Mesenchymal stem cell (in vitro differentiated cells and primary cell): ENCODE data around the gene MICA.
A peak's percentile ranks its signal among the peaks of the same experiment; 100 is the strongest.

Experiments used
- DNase-seq: peaks from one replicate; pipeline ENCODE4 v3.0.0-alpha.2; 2013
- H2AFZ ChIP-seq: one replicate; pipeline ENCODE4 v1.6.1; 2013; ENCODE audit warnings: low read depth, mild to moderate bottlenecking, control low read depth, inconsistent platforms, low read length, moderate library complexity
- H2AK5ac ChIP-seq: 2 replicates; pipeline ENCODE4 v1.6.1; 2013; ENCODE audit warnings: low read length, moderate library complexity, mild to moderate bottlenecking, inconsistent platforms; ENCODE audit not compliant: severe bottlenecking
- H2BK120ac ChIP-seq: one replicate; pipeline ENCODE4 v1.6.1; 2013; ENCODE audit warnings: low read depth, mild to moderate bottlenecking, inconsistent platforms, low read length, moderate library complexity
- H2BK12ac ChIP-seq, 2 experiments: one replicate each; pipeline ENCODE4 v1.6.1; 2013; ENCODE audit warnings: inconsistent platforms in 2 of 2, low read length in 2 of 2, mild to moderate bottlenecking in 2 of 2, moderate library complexity in 2 of 2, control low read depth in 1 of 2
- H2BK15ac ChIP-seq: one replicate; pipeline ENCODE4 v1.6.1; 2013; ENCODE audit warnings: mild to moderate bottlenecking, low read depth, inconsistent platforms; ENCODE audit not compliant: poor library complexity, severe bottlenecking
- H2BK5ac ChIP-seq: 2 replicates; pipeline ENCODE4 v1.6.1; 2013; ENCODE audit warnings: low read depth, mild to moderate bottlenecking, low read length, control low read depth, inconsistent platforms; ENCODE audit not compliant: poor library complexity, severe bottlenecking
- H3K14ac ChIP-seq, 2 experiments: one replicate each; pipeline ENCODE4 v1.6.1; 2013; ENCODE audit warnings: inconsistent platforms in 2 of 2, low read length in 2 of 2, control low read depth in 1 of 2, mild to moderate bottlenecking in 1 of 2, moderate library complexity in 1 of 2
- H3K18ac ChIP-seq, 2 experiments: one replicate each; pipeline ENCODE4 v1.6.1; 2013; ENCODE audit warnings: inconsistent platforms in 2 of 2, low read length in 2 of 2, control low read depth in 1 of 2, low read depth in 1 of 2, mild to moderate bottlenecking in 1 of 2
- H3K23ac ChIP-seq, 2 experiments: one replicate each; pipeline ENCODE4 v1.6.1; 2013; ENCODE audit warnings: inconsistent platforms in 2 of 2, low read length in 2 of 2, mild to moderate bottlenecking in 2 of 2, moderate library complexity in 2 of 2, control low read depth in 1 of 2
- H3K27ac ChIP-seq: 2 replicates; pipeline ENCODE4 v1.5.1; 2013; ENCODE audit warnings: mild to moderate bottlenecking, moderate library complexity, low read length, control low read depth, inconsistent platforms; ENCODE audit not compliant: poor library complexity, severe bottlenecking
- H3K27me3 ChIP-seq, 2 experiments: 2 replicates each; pipeline versions ENCODE4 v1.6.1 to v1.7.0; 2013; ENCODE audit warnings: low read length in 2 of 2, mild to moderate bottlenecking in 2 of 2, moderate library complexity in 2 of 2, control low read depth in 1 of 2, inconsistent platforms in 1 of 2; ENCODE audit not compliant: control insufficient read depth in 1 of 2, insufficient read depth in 1 of 2
- H3K36me3 ChIP-seq, 2 experiments: 2 replicates each; pipeline versions ENCODE4 v1.6.1 to v1.7.0; 2013; ENCODE audit warnings: low read length in 2 of 2, control low read depth in 1 of 2, inconsistent platforms in 1 of 2, low read depth in 1 of 2, mild to moderate bottlenecking in 1 of 2; ENCODE audit not compliant: insufficient read depth in 2 of 2, control insufficient read depth in 1 of 2
- H3K4ac ChIP-seq, 2 experiments: one replicate each; pipeline ENCODE4 v1.6.1; 2013; ENCODE audit warnings: inconsistent platforms in 2 of 2, low read length in 2 of 2, mild to moderate bottlenecking in 2 of 2, moderate library complexity in 2 of 2, control low read depth in 1 of 2, low read depth in 1 of 2
- H3K4me1 ChIP-seq: 2 replicates; pipeline ENCODE4 v1.6.1; 2013; ENCODE audit warnings: low read depth, low read length, control low read depth; ENCODE audit not compliant: control insufficient read depth, insufficient read depth
- H3K4me2 ChIP-seq: 2 replicates; pipeline ENCODE4 v1.6.1; 2013; ENCODE audit warnings: low read length, mild to moderate bottlenecking, inconsistent platforms; ENCODE audit not compliant: poor library complexity, severe bottlenecking
- H3K4me3 ChIP-seq, 2 experiments: 2 replicates each; pipeline versions ENCODE4 v1.5.1 to v1.7.0; 2013; ENCODE audit warnings: low read length in 2 of 2, mild to moderate bottlenecking in 2 of 2, control low read depth in 1 of 2, low read depth in 1 of 2; ENCODE audit not compliant: insufficient read depth in 1 of 2
- H3K79me1 ChIP-seq: replicated peaks from 2 replicates; pipeline ENCODE4 v1.6.1; 2013; ENCODE audit warnings: mild to moderate bottlenecking, control low read depth, low read length, inconsistent platforms; ENCODE audit not compliant: poor library complexity, severe bottlenecking
- H3K9ac ChIP-seq: 2 replicates; pipeline ENCODE4 v1.7.0; 2013; ENCODE audit warnings: mild to moderate bottlenecking, low read length, moderate library complexity
- H3K9me3 ChIP-seq: 2 replicates; pipeline ENCODE4 v1.7.0; 2013; ENCODE audit warnings: mild to moderate bottlenecking, low read length; ENCODE audit not compliant: control insufficient read depth
- H4K8ac ChIP-seq: one replicate; pipeline ENCODE4 v1.6.1; 2013; ENCODE audit warnings: inconsistent platforms, mild to moderate bottlenecking, low read length, moderate library complexity
- H4K91ac ChIP-seq: one replicate; pipeline ENCODE4 v1.6.1; 2013; ENCODE audit warnings: mild to moderate bottlenecking, low read length, inconsistent platforms
- WGBS: methylation state at CpG from one replicate; pipeline ENCODE4 v1.1.7; 2013; ENCODE audit warnings: mixed read lengths; 5-methylcytosine and 5-hydroxymethylcytosine counted together

MICA gene

DNA sequence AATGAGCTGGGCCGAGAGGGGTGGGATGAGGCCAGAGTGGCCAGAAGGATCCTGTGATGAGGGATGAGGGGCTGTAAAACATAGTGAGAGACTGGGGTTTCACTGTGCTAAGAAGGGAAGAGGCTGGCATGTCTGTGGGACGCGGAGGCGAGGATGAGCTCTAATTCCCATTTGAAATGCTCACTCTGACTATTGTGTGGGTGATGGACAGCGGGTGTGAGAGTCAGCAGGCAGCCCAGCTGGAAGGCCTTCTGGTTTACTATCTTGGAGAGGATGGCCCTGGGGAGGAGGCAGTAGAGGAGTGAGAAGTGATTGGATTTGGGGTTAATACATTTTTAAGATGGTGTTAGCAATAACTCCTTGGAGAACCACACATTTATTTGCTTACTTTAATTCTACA, 9.5 kb upstream of the MICA start:
- no peak overlapping the region for H4K91ac ChIP-seq
- H2BK5ac ChIP-seq, result no peak overlapping the region
- peaks cover 5% of the 10 kb centered on the region for H3K4me1 ChIP-seq
- H3K27ac ChIP-seq, result no peak overlapping the region
- H3K14ac ChIP-seq, result no peak overlapping the region
- H3K23ac ChIP-seq, result no peak overlapping the region
- H3K9me3 ChIP-seq, result no peaks in the 10 kb centered on the region
- H3K4me2 ChIP-seq, result no peak overlapping the region
- no peak overlapping the region for H2AFZ ChIP-seq
- DNase-seq, result no peak
- no peak overlapping the region for H4K8ac ChIP-seq
- WGBS, result 76% methylated on average over 5 of the region's 5 CpGs
- no peak overlapping the region for H2BK12ac ChIP-seq
- H3K36me3 ChIP-seq, result peaks cover 0 to 5% of the 10 kb centered on the region in 2 experiments
- no peak overlapping the region for H2BK15ac ChIP-seq
- no peak overlapping the region for H2BK120ac ChIP-seq
- no peak overlapping the region for H3K9ac ChIP-seq
- no peaks in the 10 kb centered on the region for H3K27me3 ChIP-seq
- peaks cover 16% of the 10 kb centered on the region for H3K79me1 ChIP-seq
- no peak overlapping the region for H3K18ac ChIP-seq
- no peak overlapping the region for H3K4me3 ChIP-seq
- H3K4ac ChIP-seq, result no peak overlapping the region
- no peak overlapping the region for H2AK5ac ChIP-seq

DNA sequence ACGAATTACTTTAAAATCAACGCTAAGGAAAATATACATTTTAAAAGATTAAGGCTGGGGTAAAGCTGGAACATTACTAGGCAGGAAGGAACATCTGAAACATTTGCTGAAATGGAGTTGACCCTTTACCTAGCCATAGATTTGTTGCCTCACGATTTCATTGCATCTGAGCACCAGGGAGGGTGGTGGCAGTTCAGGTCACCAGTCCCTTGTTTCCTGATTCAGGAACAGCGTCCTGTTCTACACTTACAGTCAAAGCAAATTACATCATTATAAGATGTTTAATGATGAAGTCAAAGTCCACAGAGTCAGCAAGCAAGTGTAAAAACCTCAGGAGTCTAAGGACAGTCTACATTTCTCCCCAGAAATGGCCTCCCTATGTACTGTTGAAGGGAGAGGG, 9.0 kb upstream of the MICA start:
- Histone ChIP-seq H3K27me3 (no peaks in the 10 kb centered on the region), H4K91ac (no peak overlapping the region), H3K79me1 (peaks cover 16% of the 10 kb centered on the region), H2BK12ac (no peak overlapping the region), H2AK5ac (no peak overlapping the region), H2BK5ac (no peak overlapping the region), H3K14ac (no peak overlapping the region), H3K18ac (no peak overlapping the region), H3K4me1 (peaks cover 5% of the 10 kb centered on the region), H2BK15ac (no peak overlapping the region), H3K9me3 (no peaks in the 10 kb centered on the region), H3K4ac (no peak overlapping the region), H3K4me3 (no peak overlapping the region), H3K36me3 (peaks cover 0 to 5% of the 10 kb centered on the region in 2 experiments), H3K9ac (no peak overlapping the region), H2BK120ac (no peak overlapping the region), H3K23ac (no peak overlapping the region), H3K27ac (no peak overlapping the region), H2AFZ (no peak overlapping the region), H3K4me2 (no peak overlapping the region), H4K8ac (no peak overlapping the region)
- no peak for DNase-seq
- WGBS, result 82% methylated on average over 2 of the region's 4 CpGs

DNA sequence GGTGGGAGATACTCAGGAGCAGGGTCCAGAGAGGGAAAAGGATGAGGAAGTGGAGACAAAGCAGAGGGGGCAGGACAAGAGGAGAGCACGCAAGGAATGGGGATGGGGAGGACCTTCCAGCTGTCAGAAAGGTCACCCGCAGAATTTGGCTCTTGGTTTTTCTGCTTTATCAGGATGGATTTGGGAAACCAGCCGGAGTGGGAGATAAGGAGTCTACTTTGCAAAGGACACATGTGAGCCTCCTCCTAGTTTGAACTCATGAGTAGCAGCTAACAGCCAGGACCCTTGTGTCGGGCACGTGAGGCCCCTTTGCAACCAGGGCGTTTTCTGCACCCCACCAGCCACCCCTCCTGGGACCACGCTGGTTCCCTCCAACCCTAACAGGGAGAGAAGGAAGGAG, 7.6 kb upstream of the MICA start:
- no peak overlapping the region for H2BK5ac ChIP-seq
- no peak overlapping the region for H3K9ac ChIP-seq
- peak overlapping the region; percentile 15 for H4K8ac ChIP-seq
- H3K27me3 ChIP-seq, result no peaks in the 10 kb centered on the region
- no peak for DNase-seq
- H3K14ac ChIP-seq, result no peak overlapping the region
- H2AFZ ChIP-seq, result no peak overlapping the region
- H3K79me1 ChIP-seq, result peaks cover 16% of the 10 kb centered on the region
- no peak overlapping the region for H3K18ac ChIP-seq
- no peak overlapping the region for H3K27ac ChIP-seq
- peak overlapping the region in 1 of 2 experiments; percentile 64 for H3K4ac ChIP-seq
- no peak overlapping the region for H3K4me3 ChIP-seq
- WGBS, result 85% methylated on average over 5 of the region's 7 CpGs
- H3K23ac ChIP-seq, result no peak overlapping the region
- H2BK12ac ChIP-seq, result no peak overlapping the region
- H3K9me3 ChIP-seq, result no peaks in the 10 kb centered on the region
- H3K4me2 ChIP-seq, result no peak overlapping the region
- no peak overlapping the region for H2AK5ac ChIP-seq
- H2BK120ac ChIP-seq, result no peak overlapping the region
- H3K36me3 ChIP-seq, result peaks cover 0 to 5% of the 10 kb centered on the region in 2 experiments
- H4K91ac ChIP-seq, result peak overlapping the region; percentile 15
- no peak overlapping the region for H2BK15ac ChIP-seq
- H3K4me1 ChIP-seq, result peaks cover 5% of the 10 kb centered on the region

DNA sequence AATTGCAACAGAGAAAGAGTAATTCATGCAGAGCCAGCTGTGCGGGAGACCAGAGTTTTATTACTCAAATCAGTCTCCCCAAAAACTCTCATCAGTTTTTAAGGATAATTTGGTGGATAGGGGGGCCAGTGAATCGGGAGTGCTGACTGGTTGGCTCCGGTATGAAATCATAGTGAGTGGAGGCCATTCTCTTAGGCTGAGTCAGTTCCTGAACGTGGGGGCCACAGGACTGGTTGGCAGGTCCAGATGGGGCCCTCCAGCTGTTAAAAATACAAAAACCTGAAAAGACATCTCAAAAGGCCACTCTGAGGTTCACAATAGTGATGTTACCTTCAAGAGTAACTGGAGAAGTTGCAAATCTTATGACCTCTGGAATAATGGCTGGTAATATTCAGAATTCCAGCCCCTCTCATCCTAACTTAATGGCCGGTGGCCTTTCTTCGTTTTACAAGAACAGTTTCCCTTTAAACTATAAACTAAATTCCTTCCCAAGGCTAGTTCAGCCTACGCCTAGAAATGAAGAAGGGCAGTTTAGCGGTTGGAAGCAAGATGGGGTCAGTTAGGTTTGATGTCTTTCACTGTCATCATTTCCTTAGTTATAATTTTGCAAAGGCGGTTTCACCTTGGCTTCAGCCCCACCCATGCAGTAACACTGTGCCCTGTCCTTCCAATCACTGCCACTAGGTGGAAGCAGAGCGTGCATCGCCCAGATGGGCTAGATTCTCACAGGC, 6.8 kb upstream of the MICA start:
- H2BK12ac ChIP-seq, result no peak overlapping the region
- H3K9me3 ChIP-seq, result no peaks in the 10 kb centered on the region
- H2BK15ac ChIP-seq, result no peak overlapping the region
- H2BK5ac ChIP-seq, result no peak overlapping the region
- WGBS, result 32% methylated on average over 5 of the region's 11 CpGs
- no peaks in the 10 kb centered on the region for H3K27me3 ChIP-seq
- H3K4me3 ChIP-seq, result peak overlapping the region in 1 of 2 experiments; percentile 64
- H3K79me1 ChIP-seq, result peaks cover 15% of the 10 kb centered on the region
- no peak overlapping the region for H3K4ac ChIP-seq
- H2AFZ ChIP-seq, result no peak overlapping the region
- H3K27ac ChIP-seq, result no peak overlapping the region
- H2BK120ac ChIP-seq, result no peak overlapping the region
- no peak overlapping the region for H2AK5ac ChIP-seq
- no peak overlapping the region for H4K8ac ChIP-seq
- H3K4me2 ChIP-seq, result no peak overlapping the region
- H3K18ac ChIP-seq, result no peak overlapping the region
- H3K23ac ChIP-seq, result no peak overlapping the region
- H3K9ac ChIP-seq, result no peak overlapping the region
- H3K36me3 ChIP-seq, result peaks cover 0 to 5% of the 10 kb centered on the region in 2 experiments
- H4K91ac ChIP-seq, result no peak overlapping the region
- DNase-seq, result peak; percentile 81
- no peak overlapping the region for H3K14ac ChIP-seq
- H3K4me1 ChIP-seq, result peaks cover 5% of the 10 kb centered on the region
